HG03280 (cell line): ENCODE results near the gene ECT2.
"Not testable (repeated sequence)": the region's sequence is repeated elsewhere in the genome, so short reads cannot be mapped to it uniquely, and the experiment has no call there.

Source experiments
- ATAC-seq: cut with Tn5 transposase; IDR thresholded peaks from one replicate; pipeline ENCODE4 v1.9.1; 2021; ENCODE audit warnings: mild to moderate bottlenecking, moderate library complexity; ENCODE audit not compliant: unreplicated experiment

The ECT2 gene

DNA sequence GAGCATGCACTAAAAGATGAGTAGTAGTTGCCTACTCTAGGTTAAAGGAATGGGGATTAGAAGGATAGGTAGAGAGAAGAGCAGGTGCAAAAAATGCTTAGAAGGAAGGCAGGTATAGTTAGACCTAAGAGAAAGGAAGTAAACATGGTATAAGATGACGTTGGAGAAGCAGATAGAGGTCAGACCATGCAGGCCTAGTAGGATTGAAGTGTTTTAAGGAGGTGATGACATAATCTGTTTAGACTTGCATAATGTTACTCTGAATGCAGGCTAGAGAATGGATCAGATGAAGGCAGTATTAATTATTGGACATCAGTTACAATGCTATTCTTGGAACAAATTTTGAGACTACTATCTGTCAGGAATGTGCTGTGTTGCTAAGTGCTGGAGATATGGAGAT lies 11.1 kb upstream of the ECT2 start:
- ATAC-seq: no peak

DNA sequence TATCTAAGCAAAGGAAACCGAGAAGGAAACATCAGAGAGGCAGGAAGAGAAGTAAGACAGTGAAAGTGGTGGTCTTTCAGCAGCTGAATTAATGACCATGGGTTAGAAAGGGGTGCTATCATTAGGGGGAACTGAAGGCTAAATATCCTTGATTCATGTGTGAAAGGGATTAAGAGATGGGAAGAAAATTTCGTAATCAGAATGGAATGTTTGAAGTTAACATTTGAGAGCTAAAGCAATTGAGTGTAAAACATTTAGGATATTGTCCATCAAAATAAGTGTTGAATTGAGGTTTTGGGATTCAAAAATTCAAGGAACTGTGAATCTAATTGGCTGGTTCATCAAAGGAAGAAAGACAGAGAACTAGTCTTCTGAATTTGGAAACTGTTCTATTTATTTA lies 4.1 kb upstream of the ECT2 start:
- no peak for ATAC-seq

DNA sequence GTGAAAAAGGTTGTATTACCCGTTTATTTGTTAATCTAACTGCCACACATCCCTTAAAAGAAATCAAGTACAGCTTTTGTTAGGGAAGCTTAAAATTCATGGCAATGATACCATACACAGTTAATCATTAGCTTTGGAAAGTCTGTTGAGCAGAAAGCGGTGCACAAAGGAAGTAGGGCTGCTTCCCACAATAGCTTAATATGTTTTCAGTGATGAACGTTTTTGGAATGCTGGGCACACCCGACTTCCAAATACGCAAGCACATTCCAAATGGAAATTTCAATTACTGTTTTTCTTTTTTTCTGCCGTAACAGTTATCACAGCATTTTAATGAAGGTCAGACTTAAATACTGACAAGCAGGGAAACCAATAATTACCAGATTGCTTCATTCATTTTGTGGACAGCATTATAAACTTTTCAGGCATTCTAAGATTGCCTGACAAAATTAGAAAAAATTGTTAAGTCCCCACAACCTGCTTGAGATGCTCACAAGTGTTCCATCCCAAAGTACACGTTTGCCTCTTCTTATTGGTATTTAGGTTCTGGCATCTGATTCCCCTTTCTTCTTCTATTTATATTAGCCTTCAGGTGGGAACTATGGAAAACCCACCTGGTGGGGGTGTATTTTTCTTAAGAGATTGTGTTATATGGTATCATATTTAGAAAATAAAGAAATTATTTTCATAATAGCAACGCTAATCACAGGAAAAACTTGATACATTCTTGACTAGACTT lies 1.1 kb upstream of the ECT2 start:
- ATAC-seq: no peak

DNA sequence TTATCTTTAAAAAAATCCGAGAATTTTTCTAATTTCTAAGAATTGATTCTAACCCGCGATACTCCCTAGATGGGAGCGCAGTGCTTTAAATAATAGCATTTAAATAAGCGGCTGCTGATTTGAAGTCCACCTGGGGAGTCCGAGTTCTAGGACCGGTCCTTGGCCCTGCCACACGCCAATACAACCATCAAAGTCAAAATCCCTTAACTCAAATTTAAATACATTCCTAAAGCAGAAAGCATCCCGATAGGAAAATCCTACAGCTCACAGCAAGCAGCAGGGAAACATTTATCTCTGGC lies 508 bp upstream of the ECT2 start:
- no peak for ATAC-seq

DNA sequence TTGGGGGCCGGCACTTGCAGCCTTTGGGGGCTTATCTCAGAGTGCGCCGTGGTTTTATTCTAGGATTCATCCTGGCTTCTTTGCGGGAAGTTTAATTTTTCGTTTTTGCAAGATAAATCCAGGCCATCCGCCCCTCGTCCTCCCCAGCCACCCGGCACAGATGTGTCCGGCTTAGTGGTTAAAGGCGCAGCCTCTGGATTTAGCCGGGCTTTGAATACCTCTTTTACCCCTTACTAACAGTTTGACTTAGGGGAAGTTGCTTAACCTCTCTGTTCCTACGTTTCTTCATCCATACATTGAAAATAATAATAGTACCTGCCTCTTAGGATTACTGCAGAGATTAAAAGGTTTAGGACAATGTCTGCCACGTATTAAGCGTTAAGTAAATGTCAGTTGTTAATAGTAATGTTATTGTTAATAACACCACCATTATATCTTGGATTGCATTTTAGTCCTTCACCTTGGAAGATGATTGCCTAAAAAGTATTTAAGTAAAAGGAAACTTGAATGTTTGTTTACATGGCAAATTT lies 714 bp downstream of the ECT2 start:
- ATAC-seq: peak; percentile 11

DNA sequence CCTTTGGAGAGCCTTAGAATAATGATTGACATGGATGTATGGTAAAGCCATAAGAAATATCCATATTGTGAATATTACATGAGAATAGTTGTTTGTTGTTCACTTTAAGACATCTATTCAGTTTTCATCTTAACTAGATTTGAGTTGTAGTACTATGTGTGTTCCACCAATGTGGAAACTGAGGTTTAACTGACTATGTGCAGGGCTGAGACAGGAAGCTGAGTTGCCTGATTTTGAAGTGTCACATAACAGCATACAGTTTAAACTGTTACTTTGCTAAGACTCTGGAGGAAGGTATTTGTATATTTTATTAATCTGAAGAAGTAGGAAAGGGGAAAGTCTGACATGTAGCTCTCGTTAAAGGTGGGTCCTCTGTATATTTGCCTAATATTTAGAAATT lies 2.1 kb downstream of the ECT2 start:
- no peak for ATAC-seq

DNA sequence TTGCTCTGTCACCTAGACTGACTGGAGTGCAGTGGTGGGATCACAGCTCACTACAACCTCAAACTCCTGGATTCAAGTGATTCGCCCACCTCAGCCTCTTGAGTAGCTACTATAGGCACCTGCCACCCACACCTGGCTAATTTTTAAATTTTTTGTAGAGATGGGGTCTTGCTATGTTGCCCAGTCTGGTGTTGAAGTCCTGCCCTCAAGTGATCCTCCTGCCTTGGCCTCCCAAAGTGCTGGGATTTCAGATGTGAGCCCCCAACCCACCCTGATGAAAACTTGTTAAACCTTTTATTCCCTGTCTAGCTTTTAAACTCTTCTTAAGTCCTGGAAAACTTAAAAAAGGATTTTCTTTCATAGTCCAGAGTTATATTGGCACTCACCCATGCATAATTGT lies 2.6 kb downstream of the ECT2 start:
- no peak for ATAC-seq

DNA sequence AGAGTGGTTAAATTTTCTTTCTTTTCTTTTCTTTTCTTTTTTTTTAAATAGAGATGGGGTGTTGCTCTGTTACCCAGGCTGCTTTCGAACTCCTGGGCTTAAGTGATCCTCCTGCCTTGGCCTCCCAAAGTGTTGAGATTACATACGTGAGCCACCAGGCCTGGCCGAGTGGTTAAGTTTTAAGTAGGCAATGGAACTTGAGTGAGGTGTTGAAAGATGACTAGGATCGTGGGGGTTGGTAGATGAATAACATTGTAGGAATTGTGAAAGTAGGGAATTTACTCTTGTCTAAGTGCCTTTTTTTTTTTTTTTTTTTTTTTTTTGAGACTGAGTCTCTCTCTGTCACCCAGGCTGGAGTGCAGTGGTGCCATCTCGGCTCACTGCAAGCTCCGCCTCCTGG lies 9.9 kb downstream of the ECT2 start:
- ATAC-seq: not testable (repeated sequence)

DNA sequence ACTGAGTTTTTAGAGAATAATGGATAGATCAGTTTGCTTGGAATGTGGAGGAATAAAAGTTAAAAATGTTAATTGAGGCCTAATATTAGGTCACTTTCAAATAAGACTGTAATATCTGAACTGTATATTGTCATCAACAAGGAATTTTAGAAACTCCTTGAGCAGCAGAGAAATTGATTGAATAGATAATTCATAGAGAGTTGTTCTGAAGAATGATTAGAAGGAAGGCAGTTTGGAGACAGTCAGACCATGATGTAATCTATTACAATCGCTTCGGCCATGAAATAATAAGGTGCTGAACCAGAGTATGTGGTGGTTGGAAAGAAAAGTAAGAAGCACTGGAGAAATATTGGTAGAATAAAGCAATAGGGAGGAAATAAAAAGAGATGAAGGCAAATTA lies 15.7 kb downstream of the ECT2 start:
- ATAC-seq: no peak

DNA sequence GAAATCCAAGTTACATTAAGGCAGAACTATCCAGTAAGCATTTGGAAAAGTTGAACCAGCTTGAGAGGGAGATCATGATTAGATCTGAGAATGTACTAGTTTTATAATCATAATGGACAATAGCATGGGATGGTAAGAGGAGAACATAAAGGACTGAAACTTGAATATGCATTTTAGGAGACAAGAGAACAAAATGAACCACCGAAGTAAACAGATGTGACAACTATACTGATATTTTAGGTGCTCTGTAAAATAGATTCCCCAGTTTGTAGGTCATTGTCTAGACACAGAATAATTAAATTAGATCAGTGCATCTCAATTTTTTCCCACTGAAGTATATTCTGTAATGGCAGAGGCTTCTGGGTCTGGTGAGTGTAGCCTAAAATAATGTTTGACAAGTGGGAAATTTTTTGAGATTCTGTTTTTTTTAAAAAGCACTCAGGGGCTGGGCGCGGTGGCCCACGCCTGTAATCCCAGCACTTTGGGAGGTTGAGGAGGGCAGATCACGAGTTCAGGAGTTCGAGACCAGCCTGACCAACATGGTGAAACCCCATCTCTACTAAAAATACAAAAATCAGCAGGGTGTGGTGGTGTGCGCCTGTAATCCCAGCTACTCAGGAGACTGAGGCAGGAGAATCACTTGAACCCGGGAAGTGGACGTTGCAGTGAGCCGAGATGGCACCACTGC lies 16.3 kb downstream of the ECT2 start:
- no peak for ATAC-seq

DNA sequence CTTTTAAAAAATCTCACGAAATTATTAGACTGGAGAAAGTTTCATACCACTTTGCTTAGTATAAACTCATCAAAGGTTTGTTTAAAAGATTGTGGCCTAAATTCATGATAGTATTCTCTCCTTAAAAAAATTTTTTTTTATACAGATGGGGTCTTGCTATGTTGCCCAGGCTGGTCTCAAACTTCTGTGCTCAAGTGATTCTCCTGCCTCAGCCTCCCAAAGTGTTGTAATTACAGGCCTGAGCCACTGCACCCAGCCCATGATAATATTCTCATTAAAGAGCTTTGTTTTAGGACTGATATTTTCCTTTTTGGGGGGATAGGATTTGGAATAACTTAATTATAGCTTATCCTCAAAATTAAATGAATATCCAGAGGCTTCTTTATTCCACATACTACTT lies 19.9 kb downstream of the ECT2 start:
- ATAC-seq: no peak

DNA sequence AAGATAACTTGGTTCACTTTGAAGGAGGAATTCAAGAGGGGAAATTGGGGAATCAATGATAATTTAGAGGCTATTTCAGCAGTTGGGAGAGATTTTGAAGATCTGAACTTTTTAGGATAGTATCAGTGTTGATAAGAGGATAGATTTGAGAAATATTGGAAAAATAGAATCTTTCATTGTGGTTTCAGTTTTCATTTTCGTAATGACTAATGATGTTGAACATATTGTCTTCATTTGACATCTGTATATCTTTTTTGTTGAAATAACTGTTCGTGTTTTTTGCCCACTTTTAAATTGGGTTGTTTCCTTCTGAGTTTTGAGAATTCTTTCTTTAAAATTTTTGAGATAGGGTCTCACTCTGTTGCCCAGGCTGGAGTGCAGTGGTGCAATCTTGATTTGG lies 21.1 kb downstream of the ECT2 start:
- ATAC-seq: no peak

DNA sequence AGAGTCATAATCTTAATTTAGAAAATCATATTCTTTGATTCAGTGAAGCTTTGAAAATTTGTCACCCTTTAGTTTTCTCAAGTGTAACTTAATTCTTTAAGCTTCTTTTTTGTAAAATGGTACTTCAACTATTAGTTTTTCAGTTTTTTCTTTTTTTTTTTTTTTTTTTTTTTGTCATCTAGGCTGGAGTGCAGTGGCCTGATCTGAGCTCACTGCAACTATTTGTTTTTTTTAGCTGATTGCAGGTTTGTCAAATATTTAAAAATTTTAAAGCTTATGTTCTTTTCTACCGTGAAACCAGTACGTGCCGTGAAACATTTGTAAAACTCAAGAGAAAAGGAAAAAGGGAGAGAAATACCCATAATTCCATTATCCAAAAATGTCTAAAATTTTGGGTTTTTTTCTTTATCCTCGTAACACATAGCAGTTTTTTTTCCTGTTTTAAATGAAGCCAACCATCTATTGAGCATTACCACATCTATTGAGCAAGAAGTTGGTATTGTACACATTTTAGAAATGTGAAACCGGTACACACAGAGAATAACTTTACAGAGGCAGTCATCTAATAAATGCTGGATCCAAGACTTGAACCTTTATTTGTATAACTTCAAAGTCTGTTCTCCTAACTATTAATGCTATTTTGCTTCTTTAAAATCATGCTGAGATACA lies 25.7 kb downstream of the ECT2 start:
- ATAC-seq: no peak

DNA sequence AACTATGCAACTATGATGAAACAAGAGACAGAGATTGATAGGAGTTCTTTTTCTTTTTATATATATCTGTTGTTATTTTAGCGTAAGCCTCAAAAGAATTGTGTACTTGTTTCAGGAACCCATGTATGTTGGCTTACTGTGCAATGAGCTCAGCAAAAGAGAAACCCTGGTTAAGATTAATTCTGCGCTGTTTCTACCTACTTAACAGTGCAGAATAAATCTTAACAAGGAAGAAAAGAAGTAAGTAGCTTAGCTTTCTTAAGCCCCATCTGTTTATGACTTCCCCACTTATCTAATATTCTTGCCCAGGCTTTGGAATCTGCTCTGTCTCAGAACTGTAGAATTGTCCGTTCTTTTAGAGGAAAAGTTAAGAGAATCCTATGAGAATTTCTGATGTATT lies 27.4 kb downstream of the ECT2 start:
- no peak for ATAC-seq

DNA sequence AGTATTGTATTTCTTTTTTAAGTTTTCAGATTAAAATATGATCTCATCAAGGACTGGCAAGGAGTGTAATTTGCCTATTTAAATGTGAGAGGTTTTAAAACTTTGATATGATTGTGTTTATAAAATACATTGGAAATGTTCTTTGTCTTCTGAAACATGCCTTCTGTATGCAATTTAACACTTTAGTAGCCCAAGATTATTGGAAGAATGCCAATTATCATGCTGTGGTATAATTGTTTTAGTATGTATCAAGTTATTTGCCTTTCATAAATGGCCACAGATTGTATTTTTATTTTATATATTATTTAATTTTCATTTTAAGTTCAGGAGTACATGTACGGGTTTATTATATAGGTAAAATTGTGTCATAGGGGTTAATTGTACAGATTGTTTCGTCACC lies 31.7 kb downstream of the ECT2 start:
- no peak for ATAC-seq

DNA sequence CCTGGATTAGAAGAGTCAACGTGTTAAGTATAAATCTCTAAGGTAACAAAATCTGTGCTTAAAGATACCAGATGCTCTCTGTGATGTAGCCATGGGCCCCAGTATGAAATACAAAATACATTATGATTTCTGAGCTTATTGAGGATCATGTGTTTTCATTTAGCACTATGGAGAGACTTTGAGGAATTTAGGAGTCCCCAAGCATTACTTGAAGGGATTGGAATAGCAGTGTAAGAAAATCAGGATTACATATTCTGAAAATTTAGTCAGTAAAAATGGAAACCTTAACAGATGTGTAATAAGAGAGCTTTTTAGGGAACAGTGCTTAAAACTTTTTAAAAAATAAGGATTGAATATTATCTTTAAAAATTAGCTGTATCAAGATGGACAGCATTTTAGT lies 35.5 kb downstream of the ECT2 start:
- no peak for ATAC-seq

DNA sequence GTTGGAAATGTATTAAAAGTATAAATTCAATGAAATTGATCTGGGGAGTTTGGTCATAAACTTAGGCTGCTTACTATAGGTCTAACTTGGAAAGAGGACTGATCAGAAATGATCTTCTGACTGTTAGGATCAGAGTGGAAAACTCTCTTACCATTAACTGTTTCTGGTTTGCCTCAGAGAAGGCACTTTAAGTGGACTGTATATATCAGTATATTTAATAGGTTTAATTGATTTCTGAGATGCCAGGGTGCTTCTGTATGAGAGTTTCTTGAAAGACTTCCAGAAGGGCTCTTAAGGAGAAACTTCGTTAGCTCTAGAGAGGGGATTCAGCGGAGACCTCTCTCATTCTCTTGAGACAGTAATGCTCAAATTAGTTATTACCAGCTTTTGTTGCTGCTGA lies 36.5 kb downstream of the ECT2 start:
- ATAC-seq: no peak

DNA sequence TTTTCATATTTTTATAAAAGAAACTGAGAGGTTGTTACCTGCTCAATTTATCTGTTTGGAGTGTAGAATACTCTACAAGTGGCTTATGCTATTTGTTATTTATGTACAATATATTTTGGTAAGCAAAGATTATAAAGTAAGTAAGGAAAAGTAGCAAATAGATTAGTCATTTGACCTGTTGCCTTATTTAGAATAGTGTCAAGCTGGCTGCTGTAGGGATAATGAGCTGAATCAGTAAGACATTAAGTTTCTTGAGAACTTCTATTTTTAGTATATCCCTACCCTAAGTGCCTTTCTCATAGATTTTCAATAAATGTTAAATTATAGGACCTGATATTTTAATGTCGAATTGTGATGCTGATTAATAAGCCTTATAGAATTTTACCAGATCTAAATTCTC lies 37.2 kb downstream of the ECT2 start:
- no peak for ATAC-seq

DNA sequence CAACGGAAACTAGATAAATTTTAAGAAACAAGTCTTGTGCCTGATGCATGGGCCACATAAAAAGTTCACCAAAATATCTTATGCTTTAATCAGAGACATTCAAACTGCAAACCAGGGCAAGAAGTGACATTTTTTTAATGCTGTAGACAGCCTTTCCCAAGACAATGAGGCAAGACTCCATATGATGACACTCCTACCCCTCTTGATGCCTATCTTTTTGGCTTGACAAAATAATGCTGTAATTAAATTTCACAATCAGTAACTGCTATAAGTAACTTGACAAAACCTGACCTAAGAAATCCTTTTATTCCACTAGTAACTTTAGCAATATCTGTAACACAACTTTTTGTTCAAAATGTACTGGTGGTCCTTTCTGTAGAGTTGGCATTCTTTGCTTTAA lies 48.7 kb downstream of the ECT2 start:
- no peak for ATAC-seq

DNA sequence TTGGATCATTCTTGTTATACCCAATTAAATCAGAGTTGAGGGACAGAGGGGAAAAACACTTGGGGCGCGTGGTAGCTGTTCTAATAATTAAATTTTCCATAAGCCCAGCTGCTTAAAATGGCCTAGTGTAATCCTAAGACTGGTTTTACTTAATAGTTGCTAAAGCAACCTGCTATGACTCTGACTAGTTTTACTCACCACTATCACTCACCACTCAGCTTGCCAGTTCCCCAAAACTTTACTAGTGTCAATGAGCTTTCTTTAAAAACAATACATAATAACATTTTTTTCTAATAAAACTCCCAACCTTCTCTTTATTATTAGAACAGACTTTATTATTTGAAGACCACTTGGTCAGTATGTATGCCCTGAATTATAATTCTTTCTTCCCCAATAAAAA lies 49.6 kb downstream of the ECT2 start:
- ATAC-seq: no peak

DNA sequence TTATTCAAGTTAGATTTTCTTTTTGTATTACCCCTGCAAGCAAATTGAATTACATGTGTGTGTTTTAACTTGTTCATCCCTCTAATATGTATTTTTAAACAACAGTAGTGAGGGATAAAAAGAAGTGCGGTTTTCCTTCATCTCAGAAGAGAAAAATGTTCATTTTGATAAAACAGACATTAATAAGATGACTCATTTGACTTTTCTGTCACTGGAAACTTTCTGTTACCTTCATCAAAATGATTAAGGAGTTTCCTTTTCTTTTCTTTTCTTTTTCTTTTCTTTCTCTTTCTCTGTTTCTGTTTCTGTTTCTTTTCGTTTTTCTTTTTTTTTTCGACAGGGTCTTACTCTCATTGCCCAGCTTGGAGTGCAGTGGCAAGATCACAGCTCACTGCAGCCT lies 53.0 kb downstream of the ECT2 start:
- no peak for ATAC-seq

DNA sequence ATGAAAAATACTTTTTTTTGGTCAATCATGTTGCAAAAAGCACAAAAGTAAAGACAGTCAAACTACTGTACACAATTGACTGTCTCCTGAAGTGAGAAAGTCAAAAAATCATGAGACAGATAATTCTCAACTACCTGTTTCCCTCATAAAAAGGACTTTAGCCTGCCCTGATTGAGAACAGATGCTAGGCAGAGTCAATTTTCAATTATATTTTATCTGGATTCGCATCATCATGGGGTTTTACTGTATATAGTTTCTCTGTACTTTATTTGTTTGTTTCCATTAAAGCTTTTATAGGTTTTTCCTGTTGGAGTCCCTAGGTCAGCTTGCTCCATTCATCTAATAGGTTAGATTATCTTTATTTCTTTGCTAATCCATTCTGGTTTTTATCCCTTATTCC lies 53.8 kb downstream of the ECT2 start:
- ATAC-seq: no peak
